MM.1S (cell line): Measurements from ENCODE around the gene DPM1.

Experiments used
- DNase-seq: peaks from one replicate; pipeline ENCODE4 v3.0.0-alpha.2; 2015
- H2AFZ ChIP-seq: fragments of 300-600 bp; sonication (generic); 2 replicates; pipeline ENCODE4 v1.6.0; 2016; ENCODE audit warnings: antibody characterized with exemption, low read length
- H3F3A ChIP-seq: fragments of 300-600 bp; sonication (generic); 2 replicates; pipeline ENCODE4 v1.6.1; 2016; ENCODE audit warnings: mild to moderate bottlenecking, antibody characterized with exemption, low read length, moderate library complexity, mixed read lengths; ENCODE audit not compliant: insufficient read depth
- H3K27ac ChIP-seq: fragments of 300-600 bp; sonication (generic); 2 replicates; pipeline ENCODE4 v1.5.1; 2016; ENCODE audit warnings: mild to moderate bottlenecking, low read length
- H3K27me3 ChIP-seq: fragments of 300-600 bp; sonication (generic); replicated peaks from 2 replicates; pipeline ENCODE4 v1.6.0; 2016; ENCODE audit warnings: low read length; ENCODE audit not compliant: insufficient read depth
- H3K36me3 ChIP-seq: fragments of 300-600 bp; sonication (generic); replicated peaks from 2 replicates; pipeline ENCODE4 v1.6.1; 2016; ENCODE audit warnings: mild to moderate bottlenecking, low read length, mixed read lengths; ENCODE audit not compliant: insufficient read depth
- H3K4me1 ChIP-seq: fragments of 300-600 bp; sonication (generic); 2 replicates; pipeline ENCODE4 v1.6.1; 2016; ENCODE audit warnings: low read length, mixed read lengths
- H3K4me2 ChIP-seq: fragments of 300-600 bp; sonication (generic); 2 replicates; pipeline ENCODE4 v1.6.0; 2016; ENCODE audit warnings: low read depth, low read length
- H3K4me3 ChIP-seq: fragments of 300-600 bp; sonication (generic); 2 replicates; pipeline ENCODE4 v1.5.1; 2016; ENCODE audit warnings: low read length, mixed read lengths
- H3K79me2 ChIP-seq: fragments of 300-600 bp; sonication (generic); 2 replicates; pipeline ENCODE4 v1.6.1; 2016; ENCODE audit warnings: mixed run types, low read length, mixed read lengths
- H3K9ac ChIP-seq: fragments of 300-600 bp; sonication (generic); 2 replicates; pipeline ENCODE4 v1.6.1; 2016; ENCODE audit warnings: low read length, mixed read lengths
- H3K9me2 ChIP-seq: fragments of 300-600 bp; sonication (generic); replicated peaks from 2 replicates; pipeline ENCODE4 v1.6.1; 2016; ENCODE audit warnings: mild to moderate bottlenecking, low read length, mixed read lengths; ENCODE audit not compliant: insufficient read depth
- H3K9me3 ChIP-seq: fragments of 300-600 bp; sonication (generic); replicated peaks from 2 replicates; pipeline ENCODE4 v1.6.1; 2016; ENCODE audit warnings: mild to moderate bottlenecking, low read length, mixed read lengths; ENCODE audit not compliant: insufficient read depth
- H4K20me1 ChIP-seq: fragments of 300-600 bp; sonication (generic); 2 replicates; pipeline ENCODE4 v1.6.1; 2016; ENCODE audit warnings: mild to moderate bottlenecking, low read length, moderate library complexity, mixed read lengths; ENCODE audit not compliant: insufficient read depth
- EZH2 ChIP-seq: fragments of 300-600 bp; sonication (generic); optimal IDR thresholded peaks from 2 replicates; pipeline ENCODE3; 2017; ENCODE audit warnings: low read depth, mild to moderate bottlenecking, antibody characterized with exemption, low read length, mixed read lengths
- EZH2phosphoT487 ChIP-seq: fragments of 300-600 bp; sonication (generic); IDR thresholded peaks from 2 replicates; pipeline ENCODE4 v1.6.1; 2018; ENCODE audit warnings: antibody characterized with exemption, low read length
- TF ChIP-seq, protein P1 (sequence below): fragments of 300-600 bp; sonication (generic); IDR thresholded peaks from 2 replicates; pipeline ENCODE4 v1.5.1; 2016; ENCODE audit warnings: antibody characterized with exemption, low read length, mixed read lengths

The DPM1 gene

DNA sequence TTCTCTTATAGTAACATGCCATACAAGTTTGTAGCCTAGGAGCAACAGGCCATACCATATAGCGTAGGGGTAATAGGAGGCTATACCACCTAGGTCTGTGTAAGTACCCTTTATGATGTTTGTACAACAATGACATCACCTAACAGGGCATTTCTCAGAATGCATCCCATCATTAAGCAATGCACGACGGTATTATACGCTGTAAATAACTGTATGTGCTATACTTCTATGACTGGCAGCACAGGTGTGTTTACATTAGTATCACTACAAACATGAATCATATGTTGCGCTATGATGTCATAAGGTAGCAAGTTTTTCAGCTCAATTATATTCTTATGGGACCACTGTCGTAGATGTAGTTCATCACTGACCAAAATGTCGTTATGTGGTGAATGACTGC is 58.1 kb downstream of the DPM1 start:
- peaks cover 78% of the 10 kb centered on the region for H3K79me2 ChIP-seq
- H3K9me2 ChIP-seq: no peaks in the 10 kb centered on the region
- H3K9me3 ChIP-seq: no peaks in the 10 kb centered on the region
- H3K4me3 ChIP-seq: no peak overlapping the region
- no peak for DNase-seq
- 0 out of 2 replicates have a peak, but pooled peaks cover 3% of the 10 kb centered on the region for H3F3A ChIP-seq
- no peak overlapping the region for H2AFZ ChIP-seq
- H3K27me3 ChIP-seq: no peaks in the 10 kb centered on the region
- peaks cover 19% of the 10 kb centered on the region for H3K36me3 ChIP-seq
- no peak overlapping the region for H3K4me2 ChIP-seq
- no peak overlapping the region for H3K9ac ChIP-seq
- TF ChIP-seq, protein P1, sequence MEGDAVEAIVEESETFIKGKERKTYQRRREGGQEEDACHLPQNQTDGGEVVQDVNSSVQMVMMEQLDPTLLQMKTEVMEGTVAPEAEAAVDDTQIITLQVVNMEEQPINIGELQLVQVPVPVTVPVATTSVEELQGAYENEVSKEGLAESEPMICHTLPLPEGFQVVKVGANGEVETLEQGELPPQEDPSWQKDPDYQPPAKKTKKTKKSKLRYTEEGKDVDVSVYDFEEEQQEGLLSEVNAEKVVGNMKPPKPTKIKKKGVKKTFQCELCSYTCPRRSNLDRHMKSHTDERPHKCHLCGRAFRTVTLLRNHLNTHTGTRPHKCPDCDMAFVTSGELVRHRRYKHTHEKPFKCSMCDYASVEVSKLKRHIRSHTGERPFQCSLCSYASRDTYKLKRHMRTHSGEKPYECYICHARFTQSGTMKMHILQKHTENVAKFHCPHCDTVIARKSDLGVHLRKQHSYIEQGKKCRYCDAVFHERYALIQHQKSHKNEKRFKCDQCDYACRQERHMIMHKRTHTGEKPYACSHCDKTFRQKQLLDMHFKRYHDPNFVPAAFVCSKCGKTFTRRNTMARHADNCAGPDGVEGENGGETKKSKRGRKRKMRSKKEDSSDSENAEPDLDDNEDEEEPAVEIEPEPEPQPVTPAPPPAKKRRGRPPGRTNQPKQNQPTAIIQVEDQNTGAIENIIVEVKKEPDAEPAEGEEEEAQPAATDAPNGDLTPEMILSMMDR: no peak
- no peak for TF ChIP-seq EZH2phosphoT487
- no peak overlapping the region for H3K27ac ChIP-seq
- H3K4me1 ChIP-seq: no peaks in the 10 kb centered on the region
- peaks cover 30% of the 10 kb centered on the region for H4K20me1 ChIP-seq

DNA sequence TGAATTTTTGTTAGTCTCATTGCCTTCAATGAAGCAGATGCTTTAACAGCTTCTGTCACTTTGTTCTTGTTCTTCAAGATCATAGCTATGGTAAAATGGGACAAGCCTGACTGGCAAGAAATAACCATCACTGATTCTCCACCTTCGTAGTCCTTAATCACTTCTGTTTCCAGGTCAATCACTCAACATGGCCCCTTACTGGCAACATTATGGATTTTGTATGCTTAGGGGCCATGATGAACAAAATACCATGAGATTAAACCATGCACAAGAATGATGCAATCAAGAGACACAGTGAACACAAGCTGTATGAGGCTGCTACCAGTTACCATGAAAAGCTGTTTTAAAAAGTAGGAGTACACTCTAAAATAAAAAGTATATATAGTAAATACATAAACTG is 59.9 kb downstream of the DPM1 start:
- Histone ChIP-seq H3K9me2 (no peaks in the 10 kb centered on the region), H3K4me2 (no peak overlapping the region), H3K79me2 (peaks cover 60% of the 10 kb centered on the region), H4K20me1 (peaks cover 12% of the 10 kb centered on the region; the same call in 1 of the 2 replicates), H3F3A (no peaks in the 10 kb centered on the region), H3K27ac (no peak overlapping the region), H3K4me1 (no peaks in the 10 kb centered on the region), H3K9me3 (no peaks in the 10 kb centered on the region), H3K4me3 (no peak overlapping the region), H3K9ac (no peak overlapping the region), H3K36me3 (peaks cover 27% of the 10 kb centered on the region), H3K27me3 (no peaks in the 10 kb centered on the region), H2AFZ (no peak overlapping the region)
- no peak for TF ChIP-seq EZH2phosphoT487
- TF ChIP-seq, protein P1: no peak
- TF ChIP-seq EZH2: no peak
- no peak for DNase-seq

DNA sequence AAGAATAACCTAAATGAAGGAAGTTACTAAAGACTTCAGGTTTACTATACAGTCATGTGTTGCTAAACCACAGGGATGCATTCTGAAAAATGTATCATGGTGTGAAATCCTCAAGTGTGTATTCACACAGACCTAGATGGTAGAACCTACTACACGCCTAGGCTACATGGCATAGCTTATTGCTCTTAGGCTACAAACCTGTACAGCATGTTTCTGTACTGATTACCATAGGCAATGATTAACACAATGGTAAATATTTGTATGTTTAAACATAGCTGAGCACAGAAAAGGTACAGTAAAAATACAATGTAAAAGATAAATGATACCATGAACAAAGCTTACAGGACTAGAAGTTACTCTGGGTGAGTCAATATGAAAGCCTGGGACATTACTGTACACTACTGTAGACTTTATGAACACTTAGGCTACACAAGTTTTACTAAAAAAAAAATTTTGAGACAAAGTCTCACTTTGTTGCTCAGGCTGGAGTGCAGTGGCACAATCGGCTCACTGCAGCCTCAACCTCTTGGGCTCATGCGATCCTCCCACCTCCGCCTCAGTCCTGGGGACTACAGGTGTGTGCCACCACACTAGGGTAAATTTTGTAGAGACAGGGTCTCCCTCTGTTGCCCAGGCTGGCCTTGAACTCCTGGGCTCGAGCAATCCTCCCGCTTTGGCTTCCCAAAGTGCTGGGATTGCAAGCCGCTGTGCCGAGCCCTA is 63.1 kb downstream of the DPM1 start:
- no peaks in the 10 kb centered on the region for H3F3A ChIP-seq
- DNase-seq: no peak
- H2AFZ ChIP-seq: no peak overlapping the region
- no peak overlapping the region for H3K9ac ChIP-seq
- no peaks in the 10 kb centered on the region for H3K9me2 ChIP-seq
- peaks cover 44% of the 10 kb centered on the region for H3K36me3 ChIP-seq
- H3K4me2 ChIP-seq: no peak overlapping the region
- no peaks in the 10 kb centered on the region for H3K4me1 ChIP-seq
- no peaks in the 10 kb centered on the region for H3K9me3 ChIP-seq
- H3K4me3 ChIP-seq: no peak overlapping the region
- no peak overlapping the region for H3K27ac ChIP-seq
- H3K27me3 ChIP-seq: no peaks in the 10 kb centered on the region
- H3K79me2 ChIP-seq: peaks cover 30% of the 10 kb centered on the region
- H4K20me1 ChIP-seq: no peaks in the 10 kb centered on the region
- TF ChIP-seq EZH2 (no peak), EZH2phosphoT487 (no peak)
- TF ChIP-seq, protein P1: no peak
